CD8-positive, alpha-beta memory T cell (primary cell): ENCODE results near the gene NCF4. TPM values are rescaled to one million over a fixed set of nuclear protein-coding genes. Genes with fewer than 3 reads are reported as not detected.

ENCODE experiments used
- CTCF ChIA-PET: fragments of 350-600 bp; sonication (Branson Sonifier 250); formaldehyde crosslinking; loops from one replicate; lab custom pipeline; 2021; ENCODE audit warnings: antibody characterized with exemption; lab: Charles Lee
- POLR2A ChIA-PET: fragments of 350-600 bp; sonication (Branson Sonifier 250); formaldehyde crosslinking; loops from one replicate; lab custom pipeline; 2021; ENCODE audit warnings: antibody characterized with exemption; lab: Charles Lee
- DNase-seq, 5 donors: peaks; one replicate each; pipeline versions ENCODE4 v3.0.0 to v3.0.0-alpha.2; 2020 to 2022; ENCODE audit warnings: mixed read lengths in 1 of 5
- H3K27ac ChIP-seq: one replicate; pipeline ENCODE4 v1.7.0; 2013; ENCODE audit warnings: low read depth, mild to moderate bottlenecking, low read length, moderate library complexity
- H3K27me3 ChIP-seq: 2 replicates; pipeline ENCODE4 v1.7.0; 2013; ENCODE audit warnings: low read length, mild to moderate bottlenecking; ENCODE audit not compliant: insufficient read depth, poor library complexity, severe bottlenecking
- H3K36me3 ChIP-seq: 2 replicates; pipeline ENCODE4 v1.7.0; 2013; ENCODE audit warnings: mild to moderate bottlenecking, low read length, moderate library complexity; ENCODE audit not compliant: insufficient read depth
- H3K4me1 ChIP-seq: 2 replicates; pipeline ENCODE4 v1.7.0; 2013; ENCODE audit warnings: mild to moderate bottlenecking, low read length, moderate library complexity; ENCODE audit not compliant: insufficient read depth
- H3K4me3 ChIP-seq: 2 replicates; pipeline ENCODE4 v1.7.0; 2013; ENCODE audit warnings: mild to moderate bottlenecking, low read length
- H3K9me3 ChIP-seq: 2 replicates; pipeline ENCODE4 v1.7.0; 2013; ENCODE audit warnings: mild to moderate bottlenecking, low read length
- H3K27ac Mint-ChIP-seq, 8 donors: one replicate each; pipeline ENCODE4 v1.8.0; 2020 to 2021; ENCODE audit warnings: mixed read lengths in 8 of 8, mild to moderate bottlenecking in 6 of 8, inconsistent platforms in 3 of 8, moderate library complexity in 3 of 8
- H3K27me3 Mint-ChIP-seq, 2 donors: one replicate each; pipeline ENCODE4 v1.8.0; 2020 to 2021; ENCODE audit warnings: mixed read lengths in 2 of 2, mild to moderate bottlenecking in 1 of 2, moderate library complexity in 1 of 2
- H3K36me3 Mint-ChIP-seq, 3 donors: one replicate each; pipeline ENCODE4 v1.8.0; 2020 to 2021; ENCODE audit warnings: mixed read lengths in 3 of 3, inconsistent platforms in 1 of 3, mild to moderate bottlenecking in 1 of 3
- H3K4me1 Mint-ChIP-seq, 3 donors: one replicate each; pipeline ENCODE4 v1.8.0; 2020 to 2021; ENCODE audit warnings: mixed read lengths in 3 of 3, inconsistent platforms in 1 of 3, mild to moderate bottlenecking in 1 of 3
- H3K4me3 Mint-ChIP-seq, 7 donors: one replicate each; pipeline ENCODE4 v1.8.0; 2020 to 2021; ENCODE audit warnings: mixed read lengths in 7 of 7, mild to moderate bottlenecking in 6 of 7, moderate library complexity in 4 of 7, inconsistent platforms in 2 of 7
- H3K9me3 Mint-ChIP-seq, 5 donors: one replicate each; pipeline ENCODE4 v1.8.0; 2020 to 2022; ENCODE audit warnings: mixed read lengths in 5 of 5, mild to moderate bottlenecking in 3 of 5, moderate library complexity in 2 of 5, inconsistent platforms in 1 of 5
- polyA plus RNA-seq: library from polyadenylated mRNA; unstranded; fragments of 300-500 nt; fragmentation: Illumina TruSeq; gene quantifications from one replicate; pipeline ENCODE4 v1.2.3, GENCODE V29; 2021
- total RNA-seq, 2 experiments: library from RNA; stranded (reverse); gene quantifications; one replicate each; pipeline ENCODE4 v1.2.3, GENCODE V29; 2021

The NCF4 gene
- total and polyA plus RNA-seq, 3 experiments from 2014 or later = 5.1 to 6.8 (median 6.6) TPM

DNA sequence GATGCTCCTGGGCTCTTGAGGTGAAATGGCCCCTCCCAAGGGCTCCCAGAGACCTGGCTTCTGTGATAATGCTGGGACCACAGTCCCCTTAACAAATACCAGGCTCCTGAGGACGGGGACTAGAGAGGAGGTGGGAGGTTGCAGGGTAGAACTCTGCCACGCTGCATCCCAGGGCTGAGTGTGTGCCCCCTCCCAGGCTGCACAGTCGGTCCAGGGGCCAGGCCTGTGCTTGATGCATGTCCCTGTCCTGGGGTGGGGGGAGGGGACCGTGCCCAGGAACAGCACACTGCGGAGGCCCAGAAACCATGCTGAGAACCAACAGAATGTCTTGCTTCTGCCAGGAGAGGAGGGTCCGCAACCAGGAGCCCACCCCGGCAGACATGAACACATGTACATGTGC, 61.9 kb downstream of the NCF4 start:
- POLR2A ChIA-PET = no interaction called here
- Histone ChIP-seq H3K36me3 (no peaks in the 10 kb centered on the region), H3K4me3 (no peak overlapping the region), H3K9me3 (no peaks in the 10 kb centered on the region), H3K4me1 (no peaks in the 10 kb centered on the region), H3K27ac (no peak overlapping the region), H3K27me3 (no peaks in the 10 kb centered on the region)
- DNase-seq = no peak
- H3K9me3 Mint-ChIP-seq = peaks cover 0 to 2% (median 0%) of the 10 kb centered on the region in 5 donors
- H3K27ac Mint-ChIP-seq = no peak overlapping the region
- H3K36me3 Mint-ChIP-seq = peaks cover 0 to 5% (median 0%) of the 10 kb centered on the region in 3 donors
- CTCF ChIA-PET = no interaction called here
- H3K27me3 Mint-ChIP-seq = peaks cover 17 to 53% of the 10 kb centered on the region in 2 donors
- H3K4me3 Mint-ChIP-seq = no peak overlapping the region
- no peaks in the 10 kb centered on the region for H3K4me1 Mint-ChIP-seq

DNA sequence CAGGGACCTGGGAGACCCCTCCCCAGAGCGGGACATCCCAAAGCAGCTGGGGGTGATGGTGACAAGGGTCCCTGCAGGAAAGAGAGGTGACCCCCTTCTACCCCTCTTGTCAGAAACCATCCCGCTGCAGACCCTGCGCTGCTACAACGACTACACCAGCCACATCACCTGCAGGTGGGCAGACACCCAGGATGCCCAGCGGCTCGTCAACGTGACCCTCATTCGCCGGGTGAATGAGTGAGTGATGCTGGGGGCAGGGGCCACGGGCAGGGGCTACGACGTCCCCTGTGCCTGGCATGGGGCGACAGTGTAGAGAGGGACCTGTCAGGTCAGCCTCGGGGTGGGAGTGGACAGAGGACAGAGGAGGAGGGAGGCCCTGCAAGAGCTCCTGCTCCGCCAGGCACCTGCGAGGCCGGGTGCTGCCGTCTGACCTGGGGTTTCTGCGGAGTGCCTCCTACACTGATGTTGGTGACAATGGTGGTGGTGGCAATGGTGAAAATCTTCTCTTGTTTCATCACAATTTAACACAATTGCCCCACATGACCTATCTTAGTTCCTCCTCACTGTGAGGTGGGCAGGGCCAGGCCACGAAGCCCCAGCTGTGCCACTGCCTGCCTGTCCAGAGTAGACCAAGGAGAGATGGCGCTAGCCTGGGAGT, 62.5 kb downstream of the NCF4 start:
- ChIA-PET CTCF (no interaction called here), POLR2A (no interaction called here)
- Mint-ChIP-seq H3K36me3 (peaks cover 0 to 5% (median 0%) of the 10 kb centered on the region in 3 donors), H3K4me3 (no peak overlapping the region), H3K9me3 (peaks cover 0 to 2% (median 0%) of the 10 kb centered on the region in 5 donors), H3K4me1 (no peaks in the 10 kb centered on the region), H3K27me3 (peaks cover 19 to 53% of the 10 kb centered on the region in 2 donors), H3K27ac (no peak overlapping the region)
- Histone ChIP-seq H3K36me3 (no peaks in the 10 kb centered on the region), H3K4me1 (no peaks in the 10 kb centered on the region), H3K27ac (no peak overlapping the region), H3K4me3 (no peak overlapping the region), H3K9me3 (no peaks in the 10 kb centered on the region), H3K27me3 (no peaks in the 10 kb centered on the region)
- no peak for DNase-seq

DNA sequence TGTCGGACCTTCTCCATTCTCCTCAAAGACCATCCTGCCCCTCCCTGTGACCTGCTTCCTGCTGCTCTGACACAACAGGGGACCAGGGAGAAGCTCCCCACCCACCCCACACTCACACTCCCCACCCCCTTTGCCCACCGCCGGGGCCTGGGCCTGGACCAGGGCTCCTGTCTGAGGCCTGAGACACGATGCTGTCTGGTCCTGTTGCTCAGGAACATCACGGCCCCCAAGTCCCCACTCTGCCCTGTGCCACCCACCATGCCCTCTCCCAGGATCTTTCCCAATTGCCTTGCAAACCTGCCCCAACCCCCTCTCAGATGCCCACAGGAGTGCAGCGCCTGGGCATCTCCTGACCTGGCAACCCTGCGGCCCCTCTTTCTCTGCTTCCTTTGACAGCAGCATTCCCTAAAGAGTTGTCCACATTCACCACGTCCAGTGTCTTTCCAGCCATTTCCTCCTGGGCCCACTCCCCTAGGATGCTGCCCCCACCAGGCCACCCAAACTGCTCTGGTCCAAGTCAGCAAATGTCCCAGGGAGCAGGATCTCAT, 63.4 kb downstream of the NCF4 start:
- Histone ChIP-seq H3K27me3 (no peaks in the 10 kb centered on the region), H3K27ac (no peak overlapping the region), H3K36me3 (no peaks in the 10 kb centered on the region), H3K4me3 (no peak overlapping the region), H3K9me3 (no peaks in the 10 kb centered on the region), H3K4me1 (no peaks in the 10 kb centered on the region)
- no peak for DNase-seq
- POLR2A ChIA-PET = no interaction called here
- CTCF ChIA-PET = interaction anchor here (1.0 kb wide), 1 partner anchor 68 kb away, joined by 3 read pairs; no protein-coding TSS in a partner anchor
- Mint-ChIP-seq H3K27ac (peak overlapping the region in 1 of 8 donors; percentile 51), H3K36me3 (peaks cover 0 to 5% (median 0%) of the 10 kb centered on the region in 3 donors), H3K9me3 (peaks cover 0 to 2% (median 0%) of the 10 kb centered on the region in 5 donors), H3K4me3 (no peak overlapping the region), H3K4me1 (no peaks in the 10 kb centered on the region), H3K27me3 (peaks cover 21 to 53% of the 10 kb centered on the region in 2 donors)

DNA sequence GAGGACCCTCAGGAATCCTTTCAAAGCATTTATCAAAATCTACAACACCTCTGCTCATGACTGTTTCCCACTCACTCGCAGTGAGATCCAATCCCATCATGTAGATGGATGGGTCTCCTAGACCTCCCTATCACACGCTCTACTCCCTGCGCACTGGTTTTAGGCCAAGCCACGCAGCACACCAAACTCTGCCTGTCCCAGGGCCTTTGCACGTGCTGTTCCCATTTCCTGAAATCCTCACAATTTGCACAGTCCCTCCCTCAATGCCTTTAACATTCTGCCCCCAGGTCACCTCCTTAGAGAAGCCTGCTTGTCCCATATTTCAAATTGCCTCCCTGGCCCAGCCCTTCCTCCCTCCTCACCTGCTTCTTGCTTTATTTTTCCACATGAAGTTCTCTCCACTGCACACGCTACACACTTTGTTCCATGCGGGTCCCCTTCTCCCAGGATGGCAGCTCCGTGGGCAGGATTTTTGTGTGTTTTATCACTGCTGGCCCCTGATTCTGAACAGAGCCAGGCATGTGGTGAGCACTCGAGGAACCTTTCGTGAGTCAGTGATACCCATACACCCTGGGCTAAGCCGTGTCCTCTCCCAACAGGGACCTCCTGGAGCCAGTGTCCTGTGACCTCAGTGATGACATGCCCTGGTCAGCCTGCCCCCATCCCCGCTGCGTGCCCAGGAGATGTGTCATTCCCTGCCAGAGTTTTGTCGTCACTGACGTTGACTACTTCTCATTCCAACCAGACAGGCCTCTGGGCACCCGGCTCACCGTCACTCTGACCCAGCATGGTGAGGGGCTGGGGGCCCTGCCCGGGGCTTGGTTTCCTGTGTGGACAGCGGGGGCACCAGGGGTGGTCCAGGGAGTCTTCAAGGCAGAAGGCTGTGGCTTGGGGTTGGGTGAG, 64.8 kb downstream of the NCF4 start:
- Mint-ChIP-seq H3K9me3 (peaks cover 0 to 2% (median 0%) of the 10 kb centered on the region in 5 donors), H3K4me1 (no peaks in the 10 kb centered on the region), H3K27me3 (peaks cover 21 to 51% of the 10 kb centered on the region in 2 donors), H3K36me3 (peaks cover 0 to 5% (median 0%) of the 10 kb centered on the region in 3 donors), H3K4me3 (no peak overlapping the region), H3K27ac (no peak overlapping the region)
- H3K27ac ChIP-seq = no peak overlapping the region
- H3K36me3 ChIP-seq = no peaks in the 10 kb centered on the region
- POLR2A ChIA-PET = no interaction called here
- DNase-seq = no peak
- no peaks in the 10 kb centered on the region for H3K4me1 ChIP-seq
- H3K4me3 ChIP-seq = no peak overlapping the region
- CTCF ChIA-PET = interaction anchor here (1.0 kb wide), 1 partner anchor 69 kb away, joined by 3 read pairs; no protein-coding TSS in a partner anchor
- no peaks in the 10 kb centered on the region for H3K9me3 ChIP-seq
- H3K27me3 ChIP-seq = no peaks in the 10 kb centered on the region

DNA sequence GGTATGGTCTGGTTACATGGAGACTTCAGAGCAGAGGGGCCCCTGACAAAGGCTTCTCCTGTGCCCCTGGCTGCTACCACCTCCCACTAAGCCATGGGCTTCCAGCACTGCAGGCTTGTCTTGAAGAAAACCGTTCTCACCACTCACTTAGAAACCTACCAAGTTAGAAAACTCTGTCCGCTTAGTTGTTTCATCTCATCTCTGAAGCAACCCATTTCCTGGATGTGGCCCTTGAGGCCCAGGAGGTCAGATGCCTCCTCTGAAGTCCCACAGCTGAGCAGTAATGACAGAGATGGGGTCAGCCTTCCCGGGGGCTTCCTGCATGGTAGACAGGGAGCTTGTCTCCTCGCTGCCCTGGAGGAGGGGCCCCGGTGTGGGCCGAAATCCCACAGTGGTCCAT, 65.5 kb downstream of the NCF4 start:
- Histone ChIP-seq H3K9me3 (no peaks in the 10 kb centered on the region), H3K27me3 (no peaks in the 10 kb centered on the region), H3K4me3 (no peak overlapping the region), H3K27ac (no peak overlapping the region), H3K4me1 (no peaks in the 10 kb centered on the region), H3K36me3 (no peaks in the 10 kb centered on the region)
- ChIA-PET CTCF (no interaction called here), POLR2A (no interaction called here)
- no peak for DNase-seq
- peak overlapping the region in 1 of 8 donors; percentile 77 for H3K27ac Mint-ChIP-seq
- peaks cover 17 to 47% of the 10 kb centered on the region in 2 donors for H3K27me3 Mint-ChIP-seq
- no peak overlapping the region for H3K4me3 Mint-ChIP-seq
- peaks cover 0 to 2% (median 0%) of the 10 kb centered on the region in 5 donors for H3K9me3 Mint-ChIP-seq
- peaks cover 0 to 5% (median 0%) of the 10 kb centered on the region in 3 donors for H3K36me3 Mint-ChIP-seq
- no peaks in the 10 kb centered on the region for H3K4me1 Mint-ChIP-seq

DNA sequence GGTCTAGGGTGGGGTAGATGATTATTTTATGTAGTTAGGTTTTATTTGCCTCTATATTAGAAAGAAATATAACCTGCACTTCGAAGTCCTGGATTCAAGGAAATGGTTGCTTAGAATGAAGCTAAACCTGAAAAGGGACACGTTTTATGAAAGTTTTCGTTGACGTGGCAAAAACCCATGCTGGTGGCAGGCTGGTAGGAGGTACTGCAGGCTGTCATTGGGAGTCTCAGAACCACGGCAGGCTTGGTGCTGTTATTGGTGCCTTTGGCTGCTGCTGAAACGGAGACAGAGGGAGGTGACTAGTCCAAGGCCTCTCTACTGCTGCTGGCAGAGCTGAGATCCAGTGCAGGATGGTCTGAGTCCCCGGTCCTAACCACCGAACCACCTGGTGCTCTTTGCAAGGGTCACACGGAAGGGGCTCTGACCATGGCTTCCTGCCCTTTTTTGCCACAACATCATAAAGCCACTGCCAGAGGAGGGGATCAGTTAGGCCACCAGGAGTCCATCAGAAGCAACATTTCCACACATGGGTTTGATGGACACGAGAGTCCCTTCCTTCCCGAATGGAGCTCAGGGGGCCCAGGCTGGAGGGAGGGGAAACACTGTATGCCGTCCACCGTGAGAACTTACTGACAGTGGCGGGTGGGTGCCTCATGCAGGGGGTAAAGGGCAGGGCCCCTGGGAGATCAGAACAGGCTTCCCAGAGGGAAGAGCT, 66.1 kb downstream of the NCF4 start:
- no peak overlapping the region for H3K27ac ChIP-seq

More for the DNA sequence above, 66.1 kb downstream of the NCF4 start:
- Histone ChIP-seq H3K36me3 (no peaks in the 10 kb centered on the region), H3K4me3 (no peak overlapping the region), H3K4me1 (no peaks in the 10 kb centered on the region), H3K27me3 (no peaks in the 10 kb centered on the region), H3K9me3 (no peaks in the 10 kb centered on the region)
- H3K4me3 Mint-ChIP-seq = no peak overlapping the region
- POLR2A ChIA-PET = no interaction called here
- no peak for DNase-seq
- no peak overlapping the region for H3K27ac Mint-ChIP-seq
- CTCF ChIA-PET = no interaction called here
- peaks cover 15 to 46% of the 10 kb centered on the region in 2 donors for H3K27me3 Mint-ChIP-seq
- peaks cover 0 to 2% (median 0%) of the 10 kb centered on the region in 5 donors for H3K9me3 Mint-ChIP-seq
- peaks cover 0 to 5% (median 0%) of the 10 kb centered on the region in 3 donors for H3K36me3 Mint-ChIP-seq
- H3K4me1 Mint-ChIP-seq = no peaks in the 10 kb centered on the region
